Prostate gland (tissue), 2 donors: ENCODE data around the gene IRF2.

ENCODE experiments used
- POLR2A ChIP-seq: fragments of 450-650 bp; IDR thresholded peaks from one replicate; pipeline ENCODE4 v1.6.1; 2016; ENCODE audit warnings: antibody characterized with exemption, mild to moderate bottlenecking
- POLR2AphosphoS5 ChIP-seq: sonication (generic); formaldehyde crosslinking; IDR thresholded peaks from one replicate; pipeline ENCODE4 v1.6.1; 2017; ENCODE audit warnings: antibody characterized with exemption
- TF ChIP-seq, protein P1 (sequence below), 4 experiments: fragments of 200-600 bp in 2 of 4; fragments of 450-650 bp in 2 of 4; sonication (generic) in 2 of 4; IDR thresholded peaks; 1 replicate in 3 of 4; 2 replicates in 1 of 4; pipeline ENCODE4 v1.5.1; 2016 to 2019; ENCODE audit warnings: antibody characterized with exemption in 4 of 4, mild to moderate bottlenecking in 2 of 4, moderate library complexity in 2 of 4

- TF ChIP-seq, protein P1, sequence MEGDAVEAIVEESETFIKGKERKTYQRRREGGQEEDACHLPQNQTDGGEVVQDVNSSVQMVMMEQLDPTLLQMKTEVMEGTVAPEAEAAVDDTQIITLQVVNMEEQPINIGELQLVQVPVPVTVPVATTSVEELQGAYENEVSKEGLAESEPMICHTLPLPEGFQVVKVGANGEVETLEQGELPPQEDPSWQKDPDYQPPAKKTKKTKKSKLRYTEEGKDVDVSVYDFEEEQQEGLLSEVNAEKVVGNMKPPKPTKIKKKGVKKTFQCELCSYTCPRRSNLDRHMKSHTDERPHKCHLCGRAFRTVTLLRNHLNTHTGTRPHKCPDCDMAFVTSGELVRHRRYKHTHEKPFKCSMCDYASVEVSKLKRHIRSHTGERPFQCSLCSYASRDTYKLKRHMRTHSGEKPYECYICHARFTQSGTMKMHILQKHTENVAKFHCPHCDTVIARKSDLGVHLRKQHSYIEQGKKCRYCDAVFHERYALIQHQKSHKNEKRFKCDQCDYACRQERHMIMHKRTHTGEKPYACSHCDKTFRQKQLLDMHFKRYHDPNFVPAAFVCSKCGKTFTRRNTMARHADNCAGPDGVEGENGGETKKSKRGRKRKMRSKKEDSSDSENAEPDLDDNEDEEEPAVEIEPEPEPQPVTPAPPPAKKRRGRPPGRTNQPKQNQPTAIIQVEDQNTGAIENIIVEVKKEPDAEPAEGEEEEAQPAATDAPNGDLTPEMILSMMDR (IDR thresholded peaks at IDR 0.05), result no peak
- TF ChIP-seq POLR2A, result no peak
- TF ChIP-seq POLR2AphosphoS5, result no peak
Observed at GRCh38 chr4:184371390-184371787, 103.0 kb downstream of the IRF2 start.
